A549 treated with dexamethasone at 1 μM for 4 hours (cell line): ENCODE results near the gene SUDS3. TPM values are rescaled to one million over a fixed set of nuclear protein-coding genes. Genes with fewer than 3 reads are reported as not detected.

Experiments used
- total RNA-seq: library from RNA; stranded (reverse); fragments of 200-300 nt; extraction: Qiagen RNA extraction; gene quantifications from 5 replicates; pipeline ENCODE4 v1.2.3, GENCODE V29; 2022

The SUDS3 gene, protein sequence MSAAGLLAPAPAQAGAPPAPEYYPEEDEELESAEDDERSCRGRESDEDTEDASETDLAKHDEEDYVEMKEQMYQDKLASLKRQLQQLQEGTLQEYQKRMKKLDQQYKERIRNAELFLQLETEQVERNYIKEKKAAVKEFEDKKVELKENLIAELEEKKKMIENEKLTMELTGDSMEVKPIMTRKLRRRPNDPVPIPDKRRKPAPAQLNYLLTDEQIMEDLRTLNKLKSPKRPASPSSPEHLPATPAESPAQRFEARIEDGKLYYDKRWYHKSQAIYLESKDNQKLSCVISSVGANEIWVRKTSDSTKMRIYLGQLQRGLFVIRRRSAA
- total RNA-seq, result 13.2 to 17.2 TPM (median 16.6 TPM) in 5 replicates

GRCh38 chr12:118376089-118377020 lies at the start of gene SUDS3:
Gene SUDS3 (plus strand): TSS chr12:118376555. CDS start chr12:118376692, 137 bp downstream.

GRCh38 chr12:118372541-118373495 lies 3.5 kb upstream of the SUDS3 start, which contains the start of gene TAOK3:
Gene TAOK3 (minus strand): TSS chr12:118372907. CDS start chr12:118255567, 117,340 bp downstream.

Other genes starting within 250 kb of the SUDS3 start
- 233 to 290 TPM (median 287 TPM) in 5 replicates for gene PEBP1, start 240.4 kb upstream of the SUDS3 start, total RNA-seq
- 7.2 to 10.6 TPM (median 9.2 TPM) in 5 replicates for gene TAOK3, start 3.6 kb upstream of the SUDS3 start, total RNA-seq